HT-29 (cell line): ENCODE data around the gene PDCD2L. TPM values are rescaled to one million over a fixed set of nuclear protein-coding genes. Genes with fewer than 3 reads are reported as not detected.
A peak's percentile ranks its signal among the peaks of the same experiment; 100 is the strongest.
"Not testable (repeated sequence)": the region's sequence is repeated elsewhere in the genome, so short reads cannot be mapped to it uniquely, and the experiment has no call there.

Experiments used
- DNase-seq: peaks from one replicate; pipeline ENCODE4 v3.0.0-alpha.2; 2015; ENCODE audit warnings: low spot score
- total RNA-seq: library from RNA; depleted of rRNA; stranded (reverse); fragments of >200 nt; shearing (Covaris generic); gene quantifications from 2 replicates; pipeline ENCODE4 v1.2.3, GENCODE V29; 2014

PDCD2L gene
- total RNA-seq, 1 experiment from 2014 or later, result 83.2 TPM

- DNase-seq, result no peak
Observed at GRCh38 chr19:34373601-34374288, 30.5 kb upstream of the PDCD2L start.

GRCh38 chr19:34375598-34375997, 28.6 kb upstream of the PDCD2L start:
- no peak for DNase-seq

GRCh38 chr19:34380639-34381241, 23.5 kb upstream of the PDCD2L start:
- no peak for DNase-seq

GRCh38 chr19:34381399-34382251, 22.6 kb upstream of the PDCD2L start:
- DNase-seq, result no peak

- no peak for DNase-seq
Observed at GRCh38 chr19:34382471-34382870, 21.7 kb upstream of the PDCD2L start.

GRCh38 chr19:34383599-34383998, 20.6 kb upstream of the PDCD2L start:
- no peak for DNase-seq

GRCh38 chr19:34386645-34387445, 17.4 kb upstream of the PDCD2L start:
- no peak for DNase-seq

GRCh38 chr19:34387446-34387810, 16.8 kb upstream of the PDCD2L start:
- DNase-seq, result no peak

- not testable (repeated sequence) for DNase-seq
Observed at GRCh38 chr19:34388745-34389144, 15.5 kb upstream of the PDCD2L start.

GRCh38 chr19:34391813-34392212, 12.4 kb upstream of the PDCD2L start:
- no peak for DNase-seq

GRCh38 chr19:34393031-34393430, 11.2 kb upstream of the PDCD2L start:
- no peak for DNase-seq

- DNase-seq, result no peak
Observed at GRCh38 chr19:34393629-34394028, 10.6 kb upstream of the PDCD2L start.

GRCh38 chr19:34397853-34398252, 6.3 kb upstream of the PDCD2L start:
- no peak for DNase-seq

GRCh38 chr19:34399886-34400285, 4.3 kb upstream of the PDCD2L start:
- no peak for DNase-seq

- not testable (repeated sequence) for DNase-seq
Observed at GRCh38 chr19:34400844-34401243, 3.4 kb upstream of the PDCD2L start.

GRCh38 chr19:34402074-34402600, 2.1 kb upstream of the PDCD2L start:
- DNase-seq, result peak; percentile 45

- no peak for DNase-seq
Observed at GRCh38 chr19:34403784-34404108, 453 bp upstream of the PDCD2L start.

GRCh38 chr19:34405892-34406660, 1.9 kb downstream of the PDCD2L start:
- no peak for DNase-seq

- DNase-seq, result no peak
Observed at GRCh38 chr19:34408411-34408810, 4.2 kb downstream of the PDCD2L start.

GRCh38 chr19:34409189-34410164, 5.3 kb downstream of the PDCD2L start:
- no peak for DNase-seq
